HG03342 (cell line): ENCODE results near the gene WNT5A.

Experiments used
- ATAC-seq: cut with Tn5 transposase; IDR thresholded peaks from one replicate; pipeline ENCODE4 v1.9.1; 2021; ENCODE audit warnings: mild to moderate bottlenecking, moderate library complexity; ENCODE audit not compliant: unreplicated experiment

Gene WNT5A

DNA sequence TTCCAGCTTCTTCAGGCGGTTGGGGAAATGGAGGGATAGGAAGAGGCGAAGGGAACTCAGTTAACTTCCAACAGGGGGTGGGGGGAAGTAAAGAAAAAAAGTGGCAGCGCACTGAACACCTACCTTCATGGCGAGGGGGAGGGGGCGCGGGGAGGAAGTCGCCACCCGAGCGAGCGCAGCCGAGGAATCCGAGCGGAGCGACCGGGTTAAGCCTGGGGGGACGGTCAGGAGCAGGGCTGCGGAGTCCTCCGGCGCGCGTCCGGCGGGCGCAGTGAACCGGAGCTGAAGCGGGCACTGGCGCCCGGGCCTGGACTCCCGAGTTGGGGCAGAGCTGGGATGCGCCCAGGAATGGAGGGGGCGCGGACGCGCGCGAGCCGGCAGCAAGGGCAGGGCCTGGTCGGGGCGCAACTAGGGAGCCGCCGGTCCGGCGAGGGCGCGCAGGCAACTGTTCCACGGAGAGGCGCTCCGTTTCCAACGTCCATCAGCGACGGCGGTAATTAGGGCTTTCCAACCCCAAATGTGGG, at the start of gene WNT5A:
Gene WNT5A, minus strand, starts transcription at position 450 of the 524 bp plus-strand sequence. Its CDS starts 321 bp downstream, at position 129.
- ATAC-seq = no peak

DNA sequence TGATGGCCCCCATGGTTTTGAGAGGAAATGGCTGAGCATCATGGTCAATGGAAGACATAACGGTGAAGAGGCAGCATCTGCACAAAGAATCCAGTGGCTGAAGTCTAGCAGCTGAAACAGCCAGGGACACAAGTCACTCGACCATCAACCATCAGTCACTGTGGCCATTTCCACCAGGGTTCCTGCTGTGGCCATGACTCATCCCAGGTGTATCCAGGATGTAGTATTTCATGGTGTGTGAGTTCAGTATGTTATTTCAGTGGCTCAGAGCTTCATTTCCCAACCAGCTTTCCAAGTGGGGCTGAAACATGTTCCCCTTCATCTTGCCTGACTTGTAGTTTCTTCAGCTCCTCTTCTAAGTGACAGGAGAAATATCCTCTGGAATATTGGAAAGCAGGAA, 47.8 kb upstream of the WNT5A start:
- ATAC-seq = no peak

DNA sequence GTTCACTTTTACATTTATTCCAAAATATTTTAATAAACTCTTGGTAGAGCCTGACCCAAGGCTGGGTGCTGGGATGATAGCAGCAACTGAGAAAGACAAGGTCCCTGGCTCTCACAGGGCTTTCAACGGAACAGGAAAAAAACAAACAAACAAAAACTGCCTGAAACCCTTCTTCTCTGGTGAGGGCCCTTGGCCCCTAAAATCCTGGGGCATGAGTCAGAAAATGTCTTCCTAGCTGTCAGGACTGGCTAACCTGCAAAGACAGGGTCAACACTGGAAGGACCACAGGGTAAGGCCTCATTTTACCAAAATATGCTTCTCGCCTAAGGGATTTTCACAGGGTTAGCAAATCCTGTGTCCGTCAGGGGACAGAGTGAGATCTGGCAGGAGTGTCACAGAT, 45.7 kb upstream of the WNT5A start:
- no peak for ATAC-seq

DNA sequence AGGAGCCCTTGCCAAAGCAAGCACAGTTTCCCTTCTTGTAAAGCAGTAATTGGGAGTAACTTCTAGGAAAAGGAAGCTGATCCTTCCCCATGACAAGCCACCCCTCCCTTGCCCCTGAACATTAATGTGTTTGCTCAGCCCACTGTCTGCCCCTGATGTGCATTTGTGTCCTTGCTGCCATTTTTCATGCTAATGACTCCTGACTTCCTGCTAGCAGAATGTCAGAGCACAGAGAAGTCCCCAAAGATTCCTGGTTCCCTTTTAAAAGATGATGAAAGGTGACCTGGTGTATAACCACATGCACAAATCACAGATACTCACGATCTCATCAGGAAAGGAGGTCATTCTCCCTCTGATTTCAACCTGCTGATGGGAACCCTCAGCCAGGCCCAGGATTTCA, 44.2 kb upstream of the WNT5A start:
- no peak for ATAC-seq

DNA sequence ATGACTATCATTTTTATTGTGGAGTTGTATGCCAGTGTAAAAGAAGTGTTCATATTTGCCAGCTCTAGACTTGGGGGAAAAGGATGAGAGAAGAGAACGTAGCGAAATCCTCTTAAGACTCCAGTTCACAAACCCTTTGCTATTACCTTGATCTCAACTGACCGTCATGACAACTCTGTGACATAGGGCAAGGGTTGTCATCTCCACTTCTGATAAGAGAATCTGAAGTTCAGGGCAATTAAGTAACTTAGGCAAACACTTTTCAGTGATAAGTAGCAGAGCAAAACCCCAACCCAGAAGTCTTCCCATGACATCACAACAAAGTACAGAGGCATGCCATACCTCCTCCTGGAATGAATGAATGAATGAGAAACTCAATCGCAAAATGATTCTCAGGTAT, 40.3 kb upstream of the WNT5A start:
- ATAC-seq = no peak

DNA sequence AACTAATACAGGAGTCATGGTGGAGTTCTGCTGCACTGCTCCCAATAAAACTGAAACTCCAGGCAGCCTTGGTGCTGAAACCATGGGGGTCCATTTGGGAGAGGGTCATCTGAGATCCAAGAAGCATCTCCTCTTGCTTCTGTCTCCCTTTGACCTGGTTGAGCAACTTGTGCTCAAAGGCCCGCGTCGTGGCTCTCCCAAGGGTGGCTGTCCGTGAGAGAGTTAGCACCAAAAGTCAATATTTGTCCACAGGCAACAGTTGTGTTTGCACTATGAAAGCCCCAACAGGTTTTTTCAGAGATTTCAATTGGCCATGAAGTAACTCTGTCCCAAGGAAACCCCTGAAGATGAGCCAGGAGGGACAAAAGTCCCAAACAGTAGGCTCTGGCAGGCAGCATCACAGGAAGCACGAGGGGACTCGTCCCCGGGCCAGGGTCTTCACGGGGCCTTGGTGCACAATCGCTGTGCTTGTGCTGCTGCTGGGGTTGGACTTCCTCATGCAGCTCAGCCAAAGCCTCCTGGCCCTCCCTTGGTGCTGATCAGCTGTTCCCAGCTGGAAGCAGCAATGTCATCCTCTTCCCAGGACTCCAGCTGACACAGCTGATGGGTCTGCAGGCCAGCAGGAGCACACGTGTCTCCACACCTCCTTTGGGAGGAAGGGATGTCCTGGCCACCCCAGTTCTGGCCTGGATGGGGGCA, 39.4 kb upstream of the WNT5A start:
- ATAC-seq = no peak

DNA sequence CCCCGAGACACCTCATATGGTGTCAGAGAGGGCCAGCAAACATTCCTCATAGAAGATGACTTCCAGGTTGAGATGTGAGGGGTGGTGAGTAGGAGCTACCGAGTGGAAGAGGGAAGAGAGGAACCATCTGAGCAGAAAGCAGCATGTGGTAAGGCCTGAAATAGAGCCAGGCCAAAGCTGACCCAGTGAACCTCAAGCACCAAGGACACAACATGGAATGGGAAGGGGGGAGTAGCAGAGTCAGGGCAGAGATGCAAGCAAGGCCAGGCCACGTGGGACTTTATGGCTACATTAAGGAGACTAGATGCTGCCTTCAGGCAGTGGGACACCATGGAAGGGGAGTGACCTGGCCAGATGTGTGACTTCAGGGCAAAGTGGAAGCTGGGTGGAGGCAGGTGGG, 38.3 kb upstream of the WNT5A start:
- no peak for ATAC-seq

DNA sequence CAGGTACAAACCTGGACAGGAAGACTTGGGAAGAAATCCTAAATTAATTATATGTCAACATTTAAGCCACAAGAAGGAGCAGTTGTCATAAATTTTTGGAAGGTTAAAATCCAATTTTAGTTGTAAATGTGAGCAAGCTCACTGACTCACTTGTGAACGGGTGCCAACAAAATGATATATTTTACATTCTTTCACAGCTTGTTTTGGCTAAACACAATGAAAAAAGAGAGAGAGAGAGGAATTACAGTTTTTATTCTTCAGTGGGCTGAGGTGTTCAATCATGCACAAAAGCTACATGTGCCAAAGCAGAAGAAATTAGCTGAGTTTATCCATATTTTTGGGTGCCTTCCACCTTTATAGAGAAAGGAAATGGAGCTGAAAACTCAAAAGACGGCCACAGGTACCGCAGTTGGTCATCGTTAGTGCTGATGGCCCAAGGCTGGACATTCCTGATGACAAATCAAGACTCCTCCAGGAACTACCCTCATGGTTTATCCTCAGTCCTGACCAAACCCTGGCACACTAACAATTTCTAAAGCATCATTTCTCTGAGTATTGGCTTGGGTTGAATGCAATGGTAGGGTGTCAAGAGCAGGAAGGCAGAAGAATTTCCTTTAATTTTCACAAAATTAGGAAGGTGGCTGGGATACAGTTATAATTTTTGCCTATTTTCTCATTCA, 37.6 kb upstream of the WNT5A start:
- ATAC-seq = no peak

DNA sequence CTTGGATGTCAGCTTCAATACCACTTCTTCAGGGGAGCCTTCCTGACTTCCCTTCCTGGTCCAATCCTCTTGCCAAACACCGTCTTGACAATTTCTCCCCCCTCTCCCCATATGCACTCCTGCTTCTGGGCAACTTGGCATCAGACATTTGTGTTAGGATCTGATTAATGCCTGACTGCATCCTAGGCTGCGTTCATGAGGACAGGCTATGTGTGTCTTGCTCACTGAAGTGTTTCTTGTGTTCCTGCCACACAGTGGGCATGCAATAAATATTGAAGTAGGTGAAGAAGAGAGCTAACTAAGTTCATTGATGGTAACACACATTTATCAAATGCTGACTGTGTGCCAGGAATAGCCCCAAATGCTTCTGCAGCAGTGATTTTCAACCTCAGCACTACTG, 36.4 kb upstream of the WNT5A start:
- ATAC-seq = no peak

DNA sequence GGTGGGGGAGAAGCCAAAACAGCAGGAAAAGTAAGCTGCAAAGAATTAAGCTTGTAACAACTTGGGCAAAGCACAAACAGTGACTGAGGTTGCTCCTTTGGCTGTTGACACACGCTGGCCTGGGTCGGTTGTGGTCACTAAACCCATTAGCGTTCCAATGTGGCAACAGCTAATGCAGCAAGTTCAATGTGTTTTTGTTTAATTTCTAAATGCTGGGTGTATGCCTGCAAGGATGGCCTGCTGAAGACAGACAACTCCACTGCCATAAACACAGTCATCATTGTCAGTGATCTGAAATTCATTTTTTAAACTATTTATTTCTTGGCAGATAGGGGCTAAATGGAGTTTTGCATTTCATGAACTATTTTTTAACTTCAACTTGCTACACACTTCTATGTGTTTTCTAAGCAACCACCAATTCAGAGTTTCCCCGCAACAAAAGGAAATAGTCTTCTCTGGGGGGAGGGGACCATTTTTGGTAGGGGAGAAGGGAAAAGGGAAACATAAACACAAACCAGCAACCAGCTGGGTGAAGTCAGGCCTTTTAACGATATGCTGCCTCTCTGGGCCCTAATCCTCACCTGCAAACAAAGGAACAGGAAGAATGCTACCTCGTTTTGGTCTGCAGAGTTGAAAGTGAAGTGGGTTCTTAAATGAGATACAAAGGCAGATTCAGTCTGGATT, 34.8 kb upstream of the WNT5A start:
- no peak for ATAC-seq

DNA sequence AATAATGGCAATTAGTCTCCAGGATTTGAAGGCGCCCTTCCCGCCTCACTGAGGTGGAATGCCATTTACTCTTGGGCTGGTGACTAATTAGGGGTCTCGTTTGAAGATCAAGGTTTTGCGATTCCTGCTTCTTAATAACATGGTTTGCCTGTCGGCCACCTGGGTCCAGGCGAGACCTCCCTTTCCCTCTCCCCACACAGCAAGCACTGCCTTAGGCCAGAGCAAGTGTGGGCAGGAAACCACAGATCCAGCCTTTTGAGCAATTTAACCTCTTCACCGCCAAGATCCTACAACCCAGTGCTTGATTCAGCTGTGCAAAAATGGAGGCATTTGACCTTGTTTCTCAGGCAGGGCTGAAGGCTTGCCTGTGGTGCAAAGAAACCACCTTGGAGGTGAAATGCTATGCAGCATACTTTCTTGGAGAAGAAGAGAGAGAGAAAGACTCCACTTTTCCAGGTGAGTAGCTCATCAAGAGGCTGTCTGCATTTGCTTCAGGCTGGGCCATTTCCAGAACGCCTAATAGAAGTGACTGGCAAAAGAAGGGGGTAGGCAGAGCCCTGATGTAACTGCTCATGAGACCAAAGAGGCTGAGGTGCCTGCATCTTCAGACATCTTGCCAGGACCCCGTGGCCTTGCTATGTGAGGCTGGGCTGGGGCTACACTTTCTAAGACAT, 34.1 kb upstream of the WNT5A start:
- ATAC-seq = no peak

DNA sequence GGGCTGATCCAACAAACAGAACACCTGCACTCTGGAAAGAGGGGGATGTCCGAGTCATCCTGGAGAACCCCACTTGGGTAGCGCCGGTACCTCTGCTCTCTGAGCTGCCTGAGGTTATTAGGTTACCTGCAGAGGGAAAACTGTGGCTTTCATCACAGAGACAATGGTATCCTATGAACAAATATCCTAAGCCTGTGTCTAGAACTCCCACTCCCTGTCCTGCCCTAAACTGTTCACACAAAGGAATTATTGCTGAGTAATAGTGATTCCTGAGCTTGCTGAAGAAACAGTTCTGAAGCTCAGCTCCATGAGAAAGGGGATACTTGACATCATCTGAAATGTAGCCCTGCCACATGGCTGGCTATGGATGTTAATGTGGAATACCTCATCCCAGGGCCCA, 31.9 kb upstream of the WNT5A start:
- no peak for ATAC-seq

DNA sequence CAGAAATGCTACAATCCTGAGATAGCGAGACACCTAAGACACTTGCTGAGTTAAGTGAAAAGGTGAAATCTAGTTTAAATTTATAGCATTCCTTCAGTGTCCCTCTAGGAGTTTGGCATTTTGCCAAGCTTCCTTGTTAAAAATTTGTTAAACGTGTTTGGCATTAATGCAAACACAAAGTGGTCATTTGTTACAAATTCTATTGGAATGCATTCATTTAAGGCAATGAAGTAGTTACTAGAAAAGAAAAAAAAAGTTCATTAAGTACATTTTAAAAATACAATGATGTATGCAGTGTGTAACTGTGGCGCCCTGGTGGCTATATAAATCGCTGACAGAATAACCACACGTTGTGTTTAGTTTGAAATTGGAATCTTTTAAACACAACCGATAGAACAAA, 31.3 kb upstream of the WNT5A start:
- no peak for ATAC-seq

DNA sequence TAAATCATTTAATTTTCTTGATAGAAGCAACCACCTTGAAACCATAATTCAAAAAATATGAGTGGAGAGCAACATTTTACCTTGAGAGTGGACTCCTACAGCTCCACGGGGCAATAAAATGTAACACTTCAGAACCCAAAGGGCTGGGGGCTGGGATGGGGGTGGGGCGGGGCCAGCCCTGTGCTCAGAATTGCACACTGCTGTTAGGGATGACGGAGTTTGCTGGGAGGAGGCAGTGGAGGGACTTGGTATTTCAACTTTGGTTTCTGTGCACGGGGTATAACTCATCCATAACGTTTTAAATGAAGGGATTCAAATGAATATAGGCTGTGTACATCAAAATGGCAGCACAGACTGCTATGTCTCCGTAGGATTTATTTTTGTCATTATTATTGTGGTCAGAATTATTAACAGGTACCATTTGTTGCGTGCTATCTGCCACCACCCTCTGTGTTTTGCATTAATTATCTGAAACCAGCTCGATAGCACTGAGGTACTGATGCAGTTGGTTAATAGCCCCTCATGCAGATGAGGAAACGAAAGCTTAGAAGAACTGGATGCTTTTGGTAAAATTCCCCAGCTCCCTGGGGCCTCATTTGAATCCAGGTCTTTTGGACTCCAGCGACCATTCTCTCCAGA, 29.4 kb upstream of the WNT5A start:
- ATAC-seq = no peak

DNA sequence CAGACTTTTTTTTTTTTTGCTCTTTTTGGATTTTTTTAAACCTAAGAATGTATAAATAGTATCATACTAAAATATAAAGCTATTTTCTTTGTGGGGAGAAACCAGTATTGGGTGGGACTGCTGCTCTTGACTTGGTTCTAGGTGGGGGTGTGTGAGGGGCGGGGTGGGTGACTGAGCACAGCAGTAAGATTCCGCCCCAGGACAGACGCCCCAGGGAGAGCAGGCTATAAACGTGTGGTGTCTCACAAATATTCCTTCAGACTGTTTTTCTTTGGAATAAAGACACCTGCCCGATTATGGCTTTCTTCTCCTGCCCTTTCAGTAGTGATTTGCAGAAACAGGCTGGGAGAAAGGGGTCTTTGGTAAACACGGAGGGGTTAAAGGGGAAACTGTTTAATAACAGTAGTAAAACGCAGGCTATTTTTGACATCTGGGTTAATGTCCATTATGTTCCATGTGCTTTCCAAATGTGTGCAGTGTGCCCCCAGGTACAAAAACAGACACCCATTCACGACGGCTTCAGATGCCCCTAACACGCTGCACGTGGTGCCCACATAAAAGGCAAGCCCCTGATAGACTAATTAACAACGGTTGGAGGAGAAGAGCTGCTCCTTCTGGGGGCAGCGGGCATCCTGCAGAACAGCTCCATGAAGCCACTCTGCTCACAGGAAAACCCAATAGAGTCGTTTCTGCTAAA, 28.6 kb upstream of the WNT5A start:
- no peak for ATAC-seq

DNA sequence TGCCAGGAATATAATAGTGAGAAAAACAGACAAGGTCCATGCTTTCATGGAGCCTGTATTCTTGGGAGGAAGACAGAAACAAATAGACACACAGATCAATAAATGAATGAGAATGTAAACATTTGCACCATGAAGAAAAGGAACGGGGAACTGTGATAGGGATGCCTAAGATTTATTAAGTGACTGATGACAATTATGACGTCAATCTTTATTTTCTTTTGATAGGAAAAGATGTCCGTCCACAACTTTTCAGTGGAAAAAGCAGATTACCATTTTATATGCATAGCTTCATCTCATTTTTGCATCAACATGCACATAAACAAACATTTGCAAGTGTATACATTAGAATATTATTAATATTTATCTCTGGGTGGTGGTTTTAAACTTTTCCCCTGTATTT, 27.9 kb upstream of the WNT5A start:
- no peak for ATAC-seq

DNA sequence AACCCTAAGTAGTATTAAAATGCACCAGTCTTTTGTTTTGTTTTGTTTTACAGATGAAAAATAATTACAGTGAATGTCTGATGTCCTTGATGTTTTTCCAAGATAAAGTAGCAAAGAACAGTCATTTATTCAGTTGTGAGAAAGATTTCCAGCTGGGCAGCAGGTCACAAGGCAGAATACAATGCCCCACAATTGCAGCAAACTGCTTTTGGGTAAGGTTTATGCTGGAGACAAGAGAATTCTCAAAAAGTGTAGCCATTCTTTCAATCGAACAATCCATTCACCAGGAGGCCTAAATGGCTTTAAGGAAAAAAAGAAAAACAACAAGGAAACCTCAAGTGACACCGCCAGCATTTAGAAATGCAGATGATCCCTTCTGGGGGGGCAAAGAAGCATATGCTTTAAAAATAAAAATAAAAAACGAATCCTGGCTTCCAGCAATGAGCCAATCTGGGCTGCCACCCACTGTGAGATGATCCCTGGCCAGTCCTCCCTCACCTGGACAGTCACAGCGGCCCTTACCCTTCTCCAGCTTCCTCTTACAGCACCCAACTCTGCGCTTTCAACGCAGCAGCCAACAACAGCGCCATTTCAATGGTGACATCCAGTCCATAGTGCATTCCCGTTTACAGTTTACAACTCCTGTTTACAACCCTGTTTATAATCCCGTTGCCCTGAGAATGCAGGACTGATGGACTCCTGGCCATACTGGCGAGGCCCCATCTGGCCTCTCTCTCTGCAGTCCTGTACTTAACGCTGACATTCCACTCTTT, 25.7 kb upstream of the WNT5A start:
- ATAC-seq = no peak

DNA sequence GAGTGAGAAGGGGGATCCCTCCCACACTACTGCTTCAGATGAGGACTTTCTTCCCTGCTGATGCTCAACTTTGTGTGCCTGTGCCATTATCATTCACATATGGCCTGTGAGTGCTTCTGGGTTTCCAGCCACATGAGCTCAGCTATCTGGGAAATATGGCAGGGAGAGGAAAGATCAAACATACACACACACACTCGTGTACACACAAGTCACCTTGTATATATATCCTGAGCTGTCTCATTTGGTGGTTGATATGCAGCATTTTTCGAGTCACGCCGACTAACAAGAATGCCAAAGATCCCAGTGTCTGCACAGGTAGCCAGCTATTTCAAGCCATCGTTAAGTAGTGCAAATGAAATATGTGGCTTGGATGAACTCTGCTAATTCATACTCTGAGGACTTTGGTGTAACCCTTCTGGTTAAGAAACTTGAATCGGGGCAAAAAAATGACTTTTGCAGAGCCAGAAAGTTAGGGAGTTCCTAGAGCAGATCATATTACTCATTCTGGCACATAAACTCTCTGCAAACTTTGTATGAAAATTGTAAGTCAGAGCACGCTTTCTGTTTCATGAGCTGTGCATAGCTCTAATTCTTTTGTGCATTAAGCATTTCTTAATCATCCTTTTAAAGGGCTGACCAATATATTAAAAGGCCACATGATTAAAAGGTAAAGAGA, 24.9 kb upstream of the WNT5A start:
- no peak for ATAC-seq

DNA sequence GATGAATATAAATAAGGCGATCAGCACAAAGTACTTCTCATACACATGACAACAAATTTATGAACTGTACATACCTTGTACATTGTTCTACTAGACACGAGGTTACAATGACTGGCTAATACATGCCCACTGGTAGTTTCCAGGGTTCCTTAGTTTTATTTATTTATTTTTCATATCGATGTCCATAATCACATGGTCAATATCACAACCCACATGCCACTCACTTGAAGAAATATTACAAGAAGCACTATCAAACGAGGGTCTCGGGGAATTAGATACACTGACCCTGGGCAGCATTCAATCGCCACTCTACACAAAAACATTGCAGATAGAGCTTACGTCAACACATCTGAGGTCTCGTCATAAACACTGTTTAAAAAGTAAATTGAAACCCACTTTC, 21.2 kb upstream of the WNT5A start:
- no peak for ATAC-seq
